ENCODE results near the gene CLCN2.

DNA sequence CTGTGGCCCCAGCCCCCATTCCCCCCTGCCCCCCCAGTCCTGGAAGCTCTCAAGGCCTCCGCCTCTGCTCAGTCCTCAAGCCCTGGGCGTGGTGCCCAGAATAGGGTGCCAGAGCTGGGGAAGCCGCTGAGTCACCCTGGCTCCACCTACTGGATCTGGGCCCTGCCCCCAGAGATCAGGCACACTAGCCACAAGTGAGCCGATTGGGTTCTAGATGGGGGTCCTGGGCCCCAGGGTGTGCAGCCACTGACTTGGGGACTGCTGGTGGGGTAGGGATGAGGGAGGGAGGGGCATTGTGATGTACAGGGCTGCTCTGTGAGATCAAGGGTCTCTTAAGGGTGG, 41.3 kb downstream of the CLCN2 start:
- TF ChIP-seq POLR2A (IDR thresholded peaks at IDR 0.05): no peak
- TF ChIP-seq, protein P1, sequence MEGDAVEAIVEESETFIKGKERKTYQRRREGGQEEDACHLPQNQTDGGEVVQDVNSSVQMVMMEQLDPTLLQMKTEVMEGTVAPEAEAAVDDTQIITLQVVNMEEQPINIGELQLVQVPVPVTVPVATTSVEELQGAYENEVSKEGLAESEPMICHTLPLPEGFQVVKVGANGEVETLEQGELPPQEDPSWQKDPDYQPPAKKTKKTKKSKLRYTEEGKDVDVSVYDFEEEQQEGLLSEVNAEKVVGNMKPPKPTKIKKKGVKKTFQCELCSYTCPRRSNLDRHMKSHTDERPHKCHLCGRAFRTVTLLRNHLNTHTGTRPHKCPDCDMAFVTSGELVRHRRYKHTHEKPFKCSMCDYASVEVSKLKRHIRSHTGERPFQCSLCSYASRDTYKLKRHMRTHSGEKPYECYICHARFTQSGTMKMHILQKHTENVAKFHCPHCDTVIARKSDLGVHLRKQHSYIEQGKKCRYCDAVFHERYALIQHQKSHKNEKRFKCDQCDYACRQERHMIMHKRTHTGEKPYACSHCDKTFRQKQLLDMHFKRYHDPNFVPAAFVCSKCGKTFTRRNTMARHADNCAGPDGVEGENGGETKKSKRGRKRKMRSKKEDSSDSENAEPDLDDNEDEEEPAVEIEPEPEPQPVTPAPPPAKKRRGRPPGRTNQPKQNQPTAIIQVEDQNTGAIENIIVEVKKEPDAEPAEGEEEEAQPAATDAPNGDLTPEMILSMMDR (IDR thresholded peaks at IDR 0.05): no peak

Measured in vagina (tissue), 2 donors.